ENCODE data around the gene RASSF4. TPM values are rescaled to one million over a fixed set of nuclear protein-coding genes. Genes with fewer than 3 reads are reported as not detected.

The RASSF4 gene
- total RNA-seq, 1 donor from 2014 or later = 29.2 TPM

DNA sequence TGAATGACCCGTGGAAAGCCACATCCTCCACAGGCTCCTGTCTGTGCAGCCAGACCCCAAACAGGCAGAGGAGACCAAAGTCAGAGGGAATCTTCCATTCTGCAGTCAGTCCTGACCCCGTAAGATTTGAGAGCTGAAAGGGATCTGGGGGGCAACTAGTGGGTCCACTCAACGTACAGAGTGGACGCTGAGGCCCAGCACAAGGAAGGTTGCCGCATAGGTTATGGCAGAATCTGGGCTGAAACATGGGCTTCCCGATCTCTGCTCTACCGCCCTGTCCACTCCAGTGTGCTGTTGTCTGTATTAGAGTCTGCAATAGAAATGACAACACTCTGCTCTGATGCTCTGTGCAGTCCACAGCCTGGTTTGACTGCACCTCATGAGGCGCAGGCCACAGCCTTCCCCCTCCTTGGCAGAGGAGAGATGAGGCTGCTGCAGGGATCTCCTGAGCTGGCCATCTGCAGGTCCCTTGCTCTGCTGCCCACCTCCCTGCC, 33.2 kb downstream of the RASSF4 start:
- Histone ChIP-seq H3K36me3 (no peaks in the 10 kb centered on the region), H3K27ac (peak overlapping the region; percentile 92), H3K4me1 (peaks cover 54% of the 10 kb centered on the region), H3K27me3 (no peaks in the 10 kb centered on the region), H3K4me3 (no peak overlapping the region), H3K9me3 (no peaks in the 10 kb centered on the region)
- intact Hi-C loops (cut with DNase I) = no loop called here
- TF ChIP-seq POLR2A (IDR thresholded peaks at IDR 0.05) (no peak), CTCF (IDR thresholded peaks at IDR 0.05) (no peak), POLR2AphosphoS5 (IDR thresholded peaks at IDR 0.05; ENCODE audit: insufficient read depth in 1 of 2, low read depth in 1 of 2) (no peak)
- DNase-seq (ENCODE audit: extremely low spot score in 2 of 2) = peak in 1 of 2 donors; percentile 82

DNA sequence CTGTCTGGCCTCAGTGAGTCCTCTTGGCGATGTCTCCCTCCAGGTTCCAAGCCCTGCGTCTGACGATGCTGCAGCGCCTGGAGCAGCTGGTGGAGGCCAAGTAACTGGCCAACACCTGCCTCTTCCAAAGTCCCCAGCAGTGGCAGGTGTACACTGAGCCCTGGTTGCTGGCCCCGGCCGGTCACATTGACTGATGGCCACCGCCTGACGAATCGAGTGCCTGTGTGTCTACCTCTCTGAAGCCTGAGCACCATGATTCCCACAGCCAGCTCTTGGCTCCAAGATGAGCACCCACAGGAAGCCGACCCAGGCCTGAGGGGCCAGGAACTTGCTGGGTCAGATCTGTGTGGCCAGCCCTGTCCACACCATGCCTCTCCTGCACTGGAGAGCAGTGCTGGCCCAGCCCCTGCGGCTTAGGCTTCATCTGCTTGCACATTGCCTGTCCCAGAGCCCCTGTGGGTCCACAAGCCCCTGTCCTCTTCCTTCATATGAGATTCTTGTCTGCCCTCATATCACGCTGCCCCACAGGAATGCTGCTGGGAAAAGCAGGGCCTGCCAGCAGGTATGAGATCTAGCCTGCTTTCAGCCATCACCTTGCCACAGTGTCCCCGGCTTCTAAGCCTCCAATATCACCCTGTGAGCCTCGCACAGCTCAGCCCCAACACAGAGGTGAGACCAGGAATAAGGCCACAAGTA, 33.8 kb downstream of the RASSF4 start:
- no peaks in the 10 kb centered on the region for H3K9me3 ChIP-seq
- peaks cover 59% of the 10 kb centered on the region for H3K4me1 ChIP-seq
- no peak overlapping the region for H3K4me3 ChIP-seq
- DNase-seq (ENCODE audit: extremely low spot score in 2 of 2) = peak; percentile 83 to 84
- intact Hi-C loops (cut with DNase I) = no loop called here
- no peak for TF ChIP-seq POLR2A (IDR thresholded peaks at IDR 0.05)
- no peak for TF ChIP-seq CTCF (IDR thresholded peaks at IDR 0.05)
- no peak for TF ChIP-seq POLR2AphosphoS5 (IDR thresholded peaks at IDR 0.05; ENCODE audit: insufficient read depth in 1 of 2, low read depth in 1 of 2)
- no peaks in the 10 kb centered on the region for H3K27me3 ChIP-seq
- H3K27ac ChIP-seq = peak overlapping the region; percentile 92
- H3K36me3 ChIP-seq = no peaks in the 10 kb centered on the region

- intact Hi-C loops (cut with DNase I) = no loop called here
- Histone ChIP-seq H3K4me3 (no peak overlapping the region), H3K4me1 (peaks cover 61% of the 10 kb centered on the region), H3K36me3 (no peaks in the 10 kb centered on the region), H3K9me3 (no peaks in the 10 kb centered on the region), H3K27ac (peak overlapping the region; percentile 92), H3K27me3 (no peaks in the 10 kb centered on the region)
- TF ChIP-seq POLR2AphosphoS5 (IDR thresholded peaks at IDR 0.05; ENCODE audit: insufficient read depth in 1 of 2, low read depth in 1 of 2) (no peak), POLR2A (IDR thresholded peaks at IDR 0.05) (no peak), CTCF (IDR thresholded peaks at IDR 0.05) (no peak)
- DNase-seq (ENCODE audit: extremely low spot score in 2 of 2) = peak; percentile 58 to 77
Measured at GRCh38 chr10:44993922-44994751, 34.5 kb downstream of the RASSF4 start.

DNA sequence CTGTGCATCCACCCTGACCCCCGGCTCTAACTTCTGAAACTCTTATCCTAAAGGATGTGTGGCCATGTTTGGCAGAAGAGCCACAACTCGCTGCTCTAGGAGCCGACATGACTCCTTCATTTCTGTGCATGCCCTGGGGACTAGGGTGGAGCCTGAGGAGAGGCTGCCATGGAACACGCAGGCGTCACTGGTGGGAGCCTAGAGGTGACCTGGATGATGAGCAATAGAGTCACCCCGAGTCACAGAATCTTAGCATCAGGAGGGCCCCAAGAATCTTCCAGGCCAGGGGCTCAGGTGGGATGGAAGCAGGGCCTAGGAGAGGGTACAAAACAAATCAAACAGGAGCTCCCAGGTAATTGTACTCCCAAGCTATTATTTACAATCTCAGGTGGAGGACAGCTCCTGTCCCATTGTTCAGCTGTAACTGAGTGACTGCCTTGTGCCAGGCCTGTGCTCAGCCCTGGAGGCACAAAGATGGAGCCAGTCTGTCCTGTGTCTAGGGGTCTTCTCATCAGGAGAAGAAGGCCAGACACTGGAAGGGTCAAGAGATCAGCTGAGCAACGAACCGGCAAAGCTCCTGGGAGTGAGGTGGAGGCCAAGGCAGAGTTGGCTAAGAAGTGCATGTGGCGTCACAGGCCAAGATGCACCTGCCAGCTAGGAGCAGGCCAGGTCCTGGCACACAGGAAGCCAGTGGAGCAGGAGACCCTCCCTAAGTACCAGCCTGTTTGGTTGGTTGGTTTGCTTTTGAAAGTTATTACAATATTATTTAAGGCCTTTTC, 35.3 kb downstream of the RASSF4 start:
- TF ChIP-seq POLR2AphosphoS5 (IDR thresholded peaks at IDR 0.05; ENCODE audit: insufficient read depth in 1 of 2, low read depth in 1 of 2) (no peak), CTCF (IDR thresholded peaks at IDR 0.05) (no peak), POLR2A (IDR thresholded peaks at IDR 0.05) (no peak)
- intact Hi-C loops (cut with DNase I) = no loop called here
- peak; percentile 61 to 70 for DNase-seq (ENCODE audit: extremely low spot score in 2 of 2)
- Histone ChIP-seq H3K36me3 (no peaks in the 10 kb centered on the region), H3K9me3 (no peaks in the 10 kb centered on the region), H3K27me3 (no peaks in the 10 kb centered on the region), H3K27ac (peak overlapping the region; percentile 92), H3K4me1 (peaks cover 69% of the 10 kb centered on the region), H3K4me3 (no peak overlapping the region)
